ENCODE data around the gene KDM3B.

KDM3B gene

GRCh38 chr5:138458384-138458783 lies 105.9 kb downstream of the KDM3B start:
- Histone ChIP-seq H3K4me3 (ENCODE audit: low read depth, low read length) (no peak overlapping the region), H3K36me3 (no peaks in the 10 kb centered on the region), H3K27me3 (no peaks in the 10 kb centered on the region), H3K9me3 (no peaks in the 10 kb centered on the region), H3K4me1 (no peaks in the 10 kb centered on the region)
- no peak for DNase-seq
- no peak for TF ChIP-seq CTCF (IDR thresholded peaks at IDR 0.05; ENCODE audit: low read depth, low read length)

DNA sequence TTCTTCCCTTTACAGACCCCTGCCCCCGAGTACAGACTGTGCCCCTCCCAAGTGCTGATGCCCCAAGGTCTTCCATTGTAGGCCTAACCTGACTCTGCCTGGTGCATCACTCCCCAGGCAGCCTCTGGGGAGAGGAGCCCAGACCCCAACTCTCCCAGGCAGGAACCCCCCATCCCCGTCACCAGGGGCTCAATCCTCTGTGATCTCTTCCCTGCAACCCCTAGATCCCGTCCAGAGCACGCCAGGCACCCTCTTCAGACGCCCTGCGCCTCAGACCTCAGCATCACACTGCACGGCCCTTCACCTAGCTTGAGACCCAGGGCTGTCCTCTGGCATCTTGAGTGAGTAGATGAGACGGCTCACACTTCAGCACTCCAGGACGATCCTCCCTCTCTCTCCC lies 106.4 kb downstream of the KDM3B start:
- TF ChIP-seq CTCF (IDR thresholded peaks at IDR 0.05; ENCODE audit: low read depth, low read length), result no peak
- Histone ChIP-seq H3K27me3 (no peaks in the 10 kb centered on the region), H3K36me3 (no peaks in the 10 kb centered on the region), H3K4me1 (no peaks in the 10 kb centered on the region), H3K9me3 (no peaks in the 10 kb centered on the region), H3K4me3 (ENCODE audit: low read depth, low read length) (no peak overlapping the region)
- DNase-seq, result no peak

DNA sequence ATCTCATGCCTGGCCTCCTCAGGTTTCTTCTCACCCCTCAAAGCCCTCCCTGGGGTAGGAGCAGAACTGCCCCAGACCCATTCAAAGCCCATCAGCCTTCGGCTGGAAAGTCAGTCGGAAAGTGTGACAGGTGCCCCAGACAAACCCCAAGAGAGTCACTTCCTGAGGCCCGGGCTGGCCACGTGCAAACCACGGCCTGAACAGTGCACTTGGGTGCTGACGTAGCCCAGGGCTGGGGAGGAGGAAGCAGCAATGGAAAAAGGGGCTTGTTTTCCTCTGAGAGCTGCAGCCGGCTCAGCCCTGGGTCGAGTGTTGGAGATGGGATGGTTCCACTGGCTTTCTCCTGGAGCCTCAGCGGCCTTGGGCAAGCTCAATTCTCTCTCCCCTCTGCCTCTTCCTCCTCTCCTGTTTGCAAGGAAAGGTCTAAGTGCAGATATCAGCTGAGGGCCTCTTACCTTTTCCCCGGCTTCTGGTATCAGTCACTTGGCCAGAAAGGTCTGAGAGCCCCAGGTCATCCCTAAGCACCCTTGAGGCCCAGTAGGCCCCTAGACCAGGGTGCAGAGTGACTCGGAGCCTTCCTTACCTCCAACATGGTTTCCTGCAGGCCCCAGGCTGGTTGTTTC lies 106.9 kb downstream of the KDM3B start:
- Histone ChIP-seq H3K4me3 (ENCODE audit: low read depth, low read length) (no peak overlapping the region), H3K27me3 (no peaks in the 10 kb centered on the region), H3K36me3 (no peaks in the 10 kb centered on the region), H3K9me3 (no peaks in the 10 kb centered on the region), H3K4me1 (no peaks in the 10 kb centered on the region)
- DNase-seq, result no peak
- TF ChIP-seq CTCF (IDR thresholded peaks at IDR 0.05; ENCODE audit: low read depth, low read length), result no peak

DNA sequence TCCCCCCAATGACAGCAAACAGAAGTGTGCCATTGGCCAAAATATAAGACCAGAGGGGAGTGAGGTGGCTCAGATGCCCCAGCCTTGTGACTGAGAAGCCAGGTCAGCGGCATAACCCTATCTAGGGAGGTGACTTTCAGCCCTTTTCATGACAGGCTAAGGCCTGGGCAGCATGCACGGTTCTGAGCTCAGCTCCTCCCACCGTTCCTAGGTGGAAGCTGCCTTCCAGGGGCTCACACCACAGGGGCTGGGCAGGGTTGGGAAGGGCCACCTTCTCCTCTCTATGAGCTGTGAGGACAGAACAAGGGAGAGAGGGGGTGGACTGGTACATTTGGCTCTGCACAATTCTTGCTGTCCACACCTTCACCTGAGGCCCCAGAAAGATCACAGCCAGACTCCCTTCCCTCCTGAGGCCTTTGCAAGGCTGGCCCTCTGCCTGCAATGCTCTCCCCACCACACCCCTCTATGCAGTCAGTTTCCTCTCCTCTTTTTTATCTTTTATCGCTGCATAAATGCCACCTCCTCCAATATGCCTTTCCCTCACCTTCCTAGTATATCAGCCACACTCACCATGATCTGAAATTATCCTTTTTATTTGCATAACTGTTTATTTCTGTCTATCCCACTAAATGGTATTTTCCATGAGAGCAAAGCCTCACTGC lies 107.7 kb downstream of the KDM3B start:
- no peaks in the 10 kb centered on the region for H3K9me3 ChIP-seq
- no peak for TF ChIP-seq CTCF (IDR thresholded peaks at IDR 0.05; ENCODE audit: low read depth, low read length)
- H3K27me3 ChIP-seq, result no peaks in the 10 kb centered on the region
- H3K4me3 ChIP-seq (ENCODE audit: low read depth, low read length), result no peak overlapping the region
- no peaks in the 10 kb centered on the region for H3K4me1 ChIP-seq
- no peaks in the 10 kb centered on the region for H3K36me3 ChIP-seq
- no peak for DNase-seq

GRCh38 chr5:138461343-138462125 lies 109.0 kb downstream of the KDM3B start:
- H3K4me3 ChIP-seq (ENCODE audit: low read depth, low read length), result no peak overlapping the region
- H3K9me3 ChIP-seq, result no peaks in the 10 kb centered on the region
- no peak for TF ChIP-seq CTCF (IDR thresholded peaks at IDR 0.05; ENCODE audit: low read depth, low read length)
- no peaks in the 10 kb centered on the region for H3K4me1 ChIP-seq
- no peaks in the 10 kb centered on the region for H3K27me3 ChIP-seq
- no peak for DNase-seq
- peaks cover under 1% of the 10 kb centered on the region; the same call in 1 of the 2 replicates for H3K36me3 ChIP-seq

All from BE2C (cell line).